NCI-H2227 (cell line): ENCODE results near the gene PRDM11.
A peak's percentile ranks its signal among the peaks of the same experiment; 100 is the strongest.

ENCODE experiments used
- DNase-seq: peaks from one replicate; lab custom pipeline; 2025; ENCODE audit not compliant: unreplicated experiment; lab: John Stamatoyannopoulos, UW

PRDM11 gene

GRCh38 chr11:45141171-45141570, 5.3 kb upstream of the PRDM11 start:
- no peak for DNase-seq

GRCh38 chr11:45141631-45142030, 4.8 kb upstream of the PRDM11 start:
- DNase-seq = no peak

- no peak for DNase-seq
Observed at GRCh38 chr11:45142241-45143055, 4.0 kb upstream of the PRDM11 start.

GRCh38 chr11:45143494-45143893, 2.9 kb upstream of the PRDM11 start:
- no peak for DNase-seq

GRCh38 chr11:45144126-45145082, 2.0 kb upstream of the PRDM11 start:
- no peak for DNase-seq

GRCh38 chr11:45145083-45145378, 1.4 kb upstream of the PRDM11 start:
- DNase-seq = no peak

- DNase-seq = peak; percentile 80
Observed at GRCh38 chr11:45145379-45146071, 914 bp upstream of the PRDM11 start.

- DNase-seq = peak; percentile 98
Observed at GRCh38 chr11:45147017-45147728, 734 bp downstream of the PRDM11 start.

- no peak for DNase-seq
Observed at GRCh38 chr11:45147891-45148675, 1.6 kb downstream of the PRDM11 start.

- no peak for DNase-seq
Observed at GRCh38 chr11:45149483-45150056, 3.1 kb downstream of the PRDM11 start.

GRCh38 chr11:45150301-45150700, 3.9 kb downstream of the PRDM11 start:
- DNase-seq = no peak

GRCh38 chr11:45150943-45151342, 4.5 kb downstream of the PRDM11 start:
- no peak for DNase-seq

GRCh38 chr11:45151362-45151982, 5.0 kb downstream of the PRDM11 start:
- DNase-seq = no peak

GRCh38 chr11:45152740-45153595, 6.5 kb downstream of the PRDM11 start:
- DNase-seq = no peak

- no peak for DNase-seq
Observed at GRCh38 chr11:45154276-45154675, 7.8 kb downstream of the PRDM11 start.

- DNase-seq = no peak
Observed at GRCh38 chr11:45155058-45155551, 8.7 kb downstream of the PRDM11 start.

- DNase-seq = no peak
Observed at GRCh38 chr11:45155627-45156180, 9.3 kb downstream of the PRDM11 start.

GRCh38 chr11:45156201-45156600, 9.8 kb downstream of the PRDM11 start:
- DNase-seq = no peak
